ENCODE measurements around the gene EIF3F.

Gene EIF3F

GRCh38 chr11:8016440-8016839 lies 29.3 kb downstream of the EIF3F start:
- TF ChIP-seq, protein P1, sequence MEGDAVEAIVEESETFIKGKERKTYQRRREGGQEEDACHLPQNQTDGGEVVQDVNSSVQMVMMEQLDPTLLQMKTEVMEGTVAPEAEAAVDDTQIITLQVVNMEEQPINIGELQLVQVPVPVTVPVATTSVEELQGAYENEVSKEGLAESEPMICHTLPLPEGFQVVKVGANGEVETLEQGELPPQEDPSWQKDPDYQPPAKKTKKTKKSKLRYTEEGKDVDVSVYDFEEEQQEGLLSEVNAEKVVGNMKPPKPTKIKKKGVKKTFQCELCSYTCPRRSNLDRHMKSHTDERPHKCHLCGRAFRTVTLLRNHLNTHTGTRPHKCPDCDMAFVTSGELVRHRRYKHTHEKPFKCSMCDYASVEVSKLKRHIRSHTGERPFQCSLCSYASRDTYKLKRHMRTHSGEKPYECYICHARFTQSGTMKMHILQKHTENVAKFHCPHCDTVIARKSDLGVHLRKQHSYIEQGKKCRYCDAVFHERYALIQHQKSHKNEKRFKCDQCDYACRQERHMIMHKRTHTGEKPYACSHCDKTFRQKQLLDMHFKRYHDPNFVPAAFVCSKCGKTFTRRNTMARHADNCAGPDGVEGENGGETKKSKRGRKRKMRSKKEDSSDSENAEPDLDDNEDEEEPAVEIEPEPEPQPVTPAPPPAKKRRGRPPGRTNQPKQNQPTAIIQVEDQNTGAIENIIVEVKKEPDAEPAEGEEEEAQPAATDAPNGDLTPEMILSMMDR (IDR thresholded peaks at IDR 0.05), result no peak
- TF ChIP-seq ZFX (IDR thresholded peaks at IDR 0.05; ENCODE audit: borderline replicate concordance), result no peak
- H3K27ac ChIP-seq, result no peak overlapping the region

DNA sequence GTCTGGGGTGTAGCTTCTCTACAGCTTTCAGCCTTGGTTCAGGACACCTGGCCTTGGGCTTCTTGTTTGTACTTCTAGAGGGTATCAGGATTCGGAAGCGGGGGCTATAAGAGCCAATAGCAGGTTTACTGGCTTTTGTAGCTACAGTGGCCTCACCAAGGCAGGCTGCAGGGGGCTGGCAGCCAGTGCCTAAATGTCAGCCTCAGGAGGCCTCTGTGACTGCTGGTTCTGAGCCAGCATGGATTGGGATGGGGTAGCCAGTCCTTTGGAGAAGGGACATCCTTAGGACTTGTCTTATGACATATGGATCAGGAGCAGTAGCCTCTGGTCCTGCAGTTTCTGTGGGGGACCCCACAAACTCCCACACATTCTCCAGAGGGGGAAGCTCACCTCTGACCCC lies 29.9 kb downstream of the EIF3F start:
- no peak overlapping the region for H3K27ac ChIP-seq
- no peak for TF ChIP-seq ZFX (IDR thresholded peaks at IDR 0.05; ENCODE audit: borderline replicate concordance)
- TF ChIP-seq, protein P1 (IDR thresholded peaks at IDR 0.05), result no peak

- H3K27ac ChIP-seq, result no peak overlapping the region
- TF ChIP-seq, protein P1 (IDR thresholded peaks at IDR 0.05), result no peak
- no peak for TF ChIP-seq ZFX (IDR thresholded peaks at IDR 0.05; ENCODE audit: borderline replicate concordance)
Measured at GRCh38 chr11:8017894-8018483, 30.9 kb downstream of the EIF3F start.

GRCh38 chr11:8018484-8019313 lies 31.6 kb downstream of the EIF3F start:
- TF ChIP-seq, protein P1 (IDR thresholded peaks at IDR 0.05), result no peak
- no peak for TF ChIP-seq ZFX (IDR thresholded peaks at IDR 0.05; ENCODE audit: borderline replicate concordance)
- no peak overlapping the region for H3K27ac ChIP-seq

- H3K27ac ChIP-seq, result no peak overlapping the region
- TF ChIP-seq, protein P1 (IDR thresholded peaks at IDR 0.05), result peak; percentile 23; the same call in 1 of the 2 replicates
- no peak for TF ChIP-seq ZFX (IDR thresholded peaks at IDR 0.05; ENCODE audit: borderline replicate concordance)
Measured at GRCh38 chr11:8019314-8020243, 32.4 kb downstream of the EIF3F start.

DNA sequence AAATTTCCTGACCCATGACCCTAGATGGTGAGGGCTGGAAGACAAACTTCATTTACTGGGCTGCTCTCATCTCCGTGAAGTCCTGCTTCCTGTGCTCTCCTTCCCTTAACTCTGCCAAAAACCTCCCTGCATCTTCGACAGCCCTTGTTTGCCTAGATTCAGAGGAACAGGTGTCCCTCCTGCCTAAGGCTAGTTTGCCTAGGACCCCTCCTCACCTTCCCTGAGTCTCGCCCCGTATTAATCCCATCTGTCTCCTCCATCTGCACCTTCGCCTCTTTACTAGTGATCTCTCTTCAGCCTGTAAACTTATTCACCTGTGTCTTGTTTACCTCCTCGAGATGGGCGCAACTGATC lies 33.1 kb downstream of the EIF3F start:
- TF ChIP-seq ZFX (IDR thresholded peaks at IDR 0.05; ENCODE audit: borderline replicate concordance), result no peak
- TF ChIP-seq, protein P1 (IDR thresholded peaks at IDR 0.05), result no peak
- no peak overlapping the region for H3K27ac ChIP-seq
